ENCODE measurements around the gene B3GNT9.

The B3GNT9 gene

DNA sequence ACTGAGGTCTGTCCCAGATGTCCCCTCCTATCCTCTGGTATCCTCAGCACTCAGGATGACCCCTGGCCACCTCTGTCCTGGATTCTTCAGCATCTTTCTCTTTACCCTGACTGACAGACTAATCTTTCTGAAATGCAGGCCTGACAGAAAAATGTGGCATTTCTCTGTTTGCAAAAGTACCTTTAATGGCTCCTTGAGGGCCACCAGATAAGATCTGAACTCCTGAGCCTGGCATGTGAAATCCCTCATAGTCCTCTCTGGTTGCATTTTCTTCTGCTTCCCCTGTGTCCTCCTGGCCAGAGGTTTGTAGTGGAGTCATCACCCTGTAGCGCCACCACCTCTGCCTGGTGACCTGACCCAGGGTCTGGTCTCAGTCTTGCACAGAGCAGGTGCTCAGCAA is 46.1 kb upstream of the B3GNT9 start:
- TF ChIP-seq, protein P1, sequence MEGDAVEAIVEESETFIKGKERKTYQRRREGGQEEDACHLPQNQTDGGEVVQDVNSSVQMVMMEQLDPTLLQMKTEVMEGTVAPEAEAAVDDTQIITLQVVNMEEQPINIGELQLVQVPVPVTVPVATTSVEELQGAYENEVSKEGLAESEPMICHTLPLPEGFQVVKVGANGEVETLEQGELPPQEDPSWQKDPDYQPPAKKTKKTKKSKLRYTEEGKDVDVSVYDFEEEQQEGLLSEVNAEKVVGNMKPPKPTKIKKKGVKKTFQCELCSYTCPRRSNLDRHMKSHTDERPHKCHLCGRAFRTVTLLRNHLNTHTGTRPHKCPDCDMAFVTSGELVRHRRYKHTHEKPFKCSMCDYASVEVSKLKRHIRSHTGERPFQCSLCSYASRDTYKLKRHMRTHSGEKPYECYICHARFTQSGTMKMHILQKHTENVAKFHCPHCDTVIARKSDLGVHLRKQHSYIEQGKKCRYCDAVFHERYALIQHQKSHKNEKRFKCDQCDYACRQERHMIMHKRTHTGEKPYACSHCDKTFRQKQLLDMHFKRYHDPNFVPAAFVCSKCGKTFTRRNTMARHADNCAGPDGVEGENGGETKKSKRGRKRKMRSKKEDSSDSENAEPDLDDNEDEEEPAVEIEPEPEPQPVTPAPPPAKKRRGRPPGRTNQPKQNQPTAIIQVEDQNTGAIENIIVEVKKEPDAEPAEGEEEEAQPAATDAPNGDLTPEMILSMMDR (IDR thresholded peaks at IDR 0.05): no peak
- no peak for TF ChIP-seq ZFX (IDR thresholded peaks at IDR 0.05; ENCODE audit: borderline replicate concordance)
- H3K27ac ChIP-seq: peak overlapping the region; percentile 92; the same call in 1 of the 2 replicates

DNA sequence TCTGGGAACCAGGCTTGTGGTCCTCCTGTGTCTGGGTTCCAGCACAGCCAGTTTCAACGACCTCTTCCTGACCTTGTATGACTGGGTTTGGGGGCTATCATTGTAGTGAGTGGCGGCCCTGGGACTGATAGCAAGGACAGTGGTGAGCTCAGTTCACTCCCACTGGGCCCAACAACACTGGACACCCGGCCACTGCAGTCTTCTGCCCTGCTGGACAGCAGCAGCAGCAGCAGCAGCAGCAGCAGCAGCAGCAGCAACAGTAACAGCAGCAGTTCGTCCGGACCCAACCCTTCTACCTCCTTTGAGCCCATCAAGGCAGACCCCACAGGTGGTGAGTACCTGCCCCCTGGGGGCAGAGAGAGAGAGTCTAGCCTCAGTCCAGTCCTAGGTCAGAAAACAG is 44.9 kb upstream of the B3GNT9 start:
- no peak for TF ChIP-seq ZFX (IDR thresholded peaks at IDR 0.05; ENCODE audit: borderline replicate concordance)
- TF ChIP-seq, protein P1 (IDR thresholded peaks at IDR 0.05): no peak
- H3K27ac ChIP-seq: no peak overlapping the region

DNA sequence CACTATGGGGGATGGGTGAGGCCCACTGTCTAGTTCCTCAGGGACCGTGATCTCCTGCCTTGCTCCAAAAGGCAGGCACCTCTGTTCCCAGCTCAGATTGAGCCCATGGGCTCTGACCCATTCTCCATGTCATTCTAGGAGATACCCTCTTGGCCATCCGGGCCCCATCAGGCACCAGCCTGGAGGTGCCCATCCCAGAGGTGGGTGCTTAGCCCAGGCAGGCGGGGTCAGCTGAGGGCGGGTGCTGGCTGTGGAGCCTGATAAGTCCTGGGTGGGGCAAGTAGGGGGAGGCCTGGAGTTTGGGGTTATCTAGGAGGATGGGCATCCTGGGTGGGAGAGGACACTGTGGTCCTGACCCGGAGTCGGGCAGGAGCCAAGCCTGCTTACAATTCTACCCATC is 43.5 kb upstream of the B3GNT9 start:
- no peak overlapping the region for H3K27ac ChIP-seq
- TF ChIP-seq ZFX (IDR thresholded peaks at IDR 0.05; ENCODE audit: borderline replicate concordance): no peak
- TF ChIP-seq, protein P1 (IDR thresholded peaks at IDR 0.05): no peak

DNA sequence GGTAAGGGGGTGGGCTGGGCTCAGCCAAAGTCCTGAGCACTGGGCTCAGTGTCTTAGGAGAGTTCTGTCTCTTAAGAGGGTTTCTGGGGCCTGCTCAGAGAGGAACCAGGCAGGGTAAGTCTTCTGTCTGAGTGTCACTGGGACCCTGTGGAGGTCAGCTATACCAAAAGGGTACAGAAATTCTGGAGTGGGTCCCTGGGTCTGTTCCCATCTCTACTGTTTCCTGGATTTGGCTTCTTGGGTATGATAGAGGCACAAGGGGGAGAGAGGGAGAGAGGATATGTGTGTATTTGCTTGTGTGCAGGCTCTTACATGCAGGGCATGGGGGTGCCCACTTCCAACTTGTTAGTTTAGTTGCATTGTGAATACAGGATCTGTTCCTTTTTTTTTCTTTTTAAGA is 42.7 kb upstream of the B3GNT9 start:
- H3K27ac ChIP-seq: peak overlapping the region; percentile 73
- no peak for TF ChIP-seq ZFX (IDR thresholded peaks at IDR 0.05; ENCODE audit: borderline replicate concordance)
- TF ChIP-seq, protein P1 (IDR thresholded peaks at IDR 0.05): no peak

DNA sequence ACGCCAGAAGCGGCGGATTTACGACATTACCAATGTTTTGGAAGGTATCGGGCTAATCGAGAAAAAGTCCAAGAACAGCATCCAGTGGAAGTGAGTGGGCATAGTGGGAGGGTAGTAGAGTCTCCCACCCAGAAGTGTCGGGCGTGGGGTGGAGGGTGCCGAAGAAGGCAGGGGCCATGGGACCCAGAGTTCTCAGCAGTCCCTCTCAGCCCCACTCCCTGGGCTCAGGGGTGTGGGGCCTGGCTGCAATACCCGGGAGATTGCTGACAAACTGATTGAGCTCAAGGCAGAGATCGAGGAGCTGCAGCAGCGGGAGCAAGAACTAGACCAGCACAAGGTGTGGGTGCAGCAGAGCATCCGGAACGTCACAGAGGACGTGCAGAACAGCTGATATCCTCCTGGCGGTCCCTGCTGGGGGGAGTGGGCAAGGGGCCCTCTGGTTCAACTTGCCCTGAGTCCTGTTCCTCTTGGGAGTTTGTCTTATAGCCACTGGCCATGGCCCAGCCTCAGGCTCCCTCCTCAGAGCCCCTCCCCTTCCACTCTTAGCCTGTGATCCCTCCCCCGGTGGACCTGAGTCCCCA is 42.1 kb upstream of the B3GNT9 start:
- TF ChIP-seq, protein P1 (IDR thresholded peaks at IDR 0.05): no peak
- TF ChIP-seq ZFX (IDR thresholded peaks at IDR 0.05; ENCODE audit: borderline replicate concordance): no peak
- peak overlapping the region; percentile 73 for H3K27ac ChIP-seq

DNA sequence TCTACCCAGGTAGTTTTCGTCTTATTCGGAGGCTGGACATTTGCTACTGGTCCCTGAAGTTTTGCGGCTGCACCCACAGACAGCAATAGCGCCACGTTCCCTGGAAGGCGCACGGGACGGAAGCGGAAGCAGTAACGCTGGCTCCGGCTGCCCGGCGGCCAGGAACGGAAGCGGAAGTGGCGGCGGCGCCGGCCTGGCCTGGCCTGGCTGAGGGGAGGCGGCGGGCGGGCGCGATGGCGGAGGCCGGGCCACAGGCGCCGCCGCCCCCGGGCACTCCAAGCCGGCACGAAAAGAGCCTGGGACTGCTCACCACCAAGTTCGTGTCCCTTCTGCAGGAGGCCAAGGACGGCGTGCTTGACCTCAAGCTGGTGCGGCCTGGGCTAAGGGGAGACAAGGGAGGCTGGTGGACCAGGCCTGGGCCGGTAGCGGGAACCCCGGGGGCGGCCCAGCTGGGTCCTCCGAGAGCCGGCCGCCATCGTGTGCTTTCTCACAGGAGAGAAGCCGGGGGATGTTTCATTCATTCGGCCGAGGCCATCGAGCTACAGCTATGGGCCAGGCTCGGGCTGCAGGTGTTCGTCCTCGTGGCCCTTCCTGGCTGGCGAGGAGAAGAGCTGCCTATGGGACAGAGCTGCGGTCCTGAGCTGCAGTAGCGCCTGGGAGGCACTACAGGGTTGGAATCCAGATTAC is 41.3 kb upstream of the B3GNT9 start, which contains the start of gene E2F4:
Gene E2F4, plus strand, starts transcription at position 161 of the 687 bp plus-strand sequence. Its CDS starts 73 bp downstream, at position 234.
- TF ChIP-seq, protein P1 (IDR thresholded peaks at IDR 0.05): no peak
- 0 out of 2 replicates have a peak, but pooled peaks have one; percentile 30 for TF ChIP-seq ZFX (IDR thresholded peaks at IDR 0.05; ENCODE audit: borderline replicate concordance)
- H3K27ac ChIP-seq: peak within 1 kb of the TSS; percentile 73

DNA sequence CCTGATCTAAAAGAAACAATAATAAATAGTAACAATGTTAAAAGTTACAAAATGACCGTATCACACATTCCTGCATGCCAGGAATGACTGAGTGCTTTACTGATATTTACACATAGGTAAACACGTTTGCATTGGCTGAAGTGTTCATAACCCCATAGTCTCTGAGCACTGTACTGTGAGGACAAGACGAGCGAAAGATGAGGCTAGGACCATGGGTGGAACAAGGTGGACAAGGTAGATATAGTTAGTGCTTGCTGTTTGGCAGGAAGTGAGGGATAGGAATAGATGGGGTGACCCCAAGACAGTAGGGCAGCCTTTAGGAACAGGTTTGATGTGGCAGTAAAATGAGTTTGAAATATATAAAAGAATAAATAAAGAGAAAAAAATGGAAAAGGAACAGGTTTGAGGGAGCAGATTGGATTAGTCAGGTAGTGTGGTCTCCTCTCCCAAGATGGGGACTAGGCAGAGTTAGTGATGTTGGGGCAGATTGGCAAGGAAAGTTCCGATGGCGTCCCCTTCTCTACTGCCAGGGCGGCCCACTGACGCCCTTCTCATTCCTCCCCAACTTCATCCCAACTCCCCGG is 40.7 kb upstream of the B3GNT9 start:
- H3K27ac ChIP-seq: peak overlapping the region; percentile 73
- no peak for TF ChIP-seq ZFX (IDR thresholded peaks at IDR 0.05; ENCODE audit: borderline replicate concordance)
- TF ChIP-seq, protein P1 (IDR thresholded peaks at IDR 0.05): no peak

Measured in 22Rv1 (cell line).